Transverse colon (tissue), 4 donors: Measurements from ENCODE around the gene HGFAC. TPM values are rescaled to one million over a fixed set of nuclear protein-coding genes. Genes with fewer than 3 reads are reported as not detected.

ENCODE experiments used
- DNase-seq: peaks from one replicate; pipeline ENCODE4 v3.0.0-alpha.2; 2019
- H3K27ac ChIP-seq, 4 donors: fragments of 200-600 bp; sonication (generic); 2 replicates each; pipeline ENCODE4 v1.5.1; 2016 to 2018; ENCODE audit warnings: inconsistent platforms in 4 of 4
- H3K27me3 ChIP-seq: fragments of 200-600 bp; sonication (generic); 2 replicates; pipeline ENCODE4 v1.5.1; 2017; ENCODE audit warnings: inconsistent platforms
- H3K36me3 ChIP-seq, 4 donors: fragments of 200-600 bp; sonication (generic); 2 replicates each; pipeline ENCODE4 v1.5.1; 2017 to 2019; ENCODE audit warnings: inconsistent platforms in 4 of 4
- H3K4me1 ChIP-seq, 4 donors: fragments of 200-600 bp; sonication (generic); 2 replicates each; pipeline ENCODE4 v1.5.1; 2017 to 2020; ENCODE audit warnings: inconsistent platforms in 4 of 4
- H3K4me3 ChIP-seq, 4 donors: fragments of 200-600 bp; sonication (generic); 1 replicate in 1 of 4; 2 replicates in 3 of 4; pipeline versions ENCODE4 v1.5.1 to v1.6.1; 2017 to 2019; ENCODE audit warnings: inconsistent platforms in 4 of 4
- H3K9me3 ChIP-seq, 2 donors: fragments of 200-600 bp; sonication (generic); 2 replicates each; pipeline ENCODE4 v1.5.1; 2017 to 2019; ENCODE audit warnings: inconsistent platforms in 2 of 2
- CTCF ChIP-seq, 5 experiments: fragments of 200-600 bp in 3 of 5; fragments of 450-650 bp in 2 of 5; sonication (generic) in 3 of 5; IDR thresholded peaks; 1 replicate in 2 of 5; 2 replicates in 3 of 5; pipeline ENCODE4 v1.5.1; 2016 to 2017; ENCODE audit warnings: antibody characterized with exemption in 5 of 5, inconsistent platforms in 3 of 5, mild to moderate bottlenecking in 2 of 5, moderate library complexity in 1 of 5
- EP300 ChIP-seq: sonication (generic); formaldehyde crosslinking; IDR thresholded peaks from one replicate; pipeline ENCODE4 v1.6.1; 2017; ENCODE audit warnings: antibody characterized with exemption, low read depth
- POLR2A ChIP-seq: fragments of 450-650 bp; IDR thresholded peaks from one replicate; pipeline ENCODE4 v1.6.1; 2016; ENCODE audit warnings: antibody characterized with exemption, mild to moderate bottlenecking, moderate library complexity
- POLR2AphosphoS5 ChIP-seq, 3 donors: sonication (generic); formaldehyde crosslinking; IDR thresholded peaks; one replicate each; pipeline ENCODE4 v1.6.1; 2016; ENCODE audit warnings: antibody characterized with exemption in 3 of 3
- WGBS, 2 donors: methylation state at CpG; one replicate each; pipeline ENCODE4 v1.1.5; 2018; ENCODE audit warnings: low coverage in 1 of 2; 5-methylcytosine and 5-hydroxymethylcytosine counted together
- in situ Hi-C, 4 donors: fragments of 200-750 bp; cut with MboI; loops; one replicate each; pipeline versions ENCODE4 v1.15.0 to v1.15.1; 2017; ENCODE audit warnings: low sequenced_read_pairs in 3 of 4, low pct_ligation_motif_present in 1 of 4, low pct_unique_long_range_greater_than_20kb in 1 of 4
- intact Hi-C: fragments of 100-400 bp; cut with DNase I; formaldehyde crosslinking; loops from one replicate; pipeline ENCODE4 v1.15.1; 2023; ENCODE audit warnings: low total_unique reads
- total RNA-seq, 4 donors: library from RNA; depleted of rRNA; stranded (reverse); fragments of >200 nt; gene quantifications; one replicate each; pipeline ENCODE4 v1.1.0, GENCODE V29; 2016

Gene HGFAC
- total RNA-seq, 4 donors from 2014 or later, result not detected

GRCh38 chr4:3429651-3430050 is 12.1 kb upstream of the HGFAC start:
- Histone ChIP-seq H3K9me3 (no peaks in the 10 kb centered on the region), H3K27ac (no peak overlapping the region), H3K4me3 (no peak overlapping the region), H3K36me3 (no peaks in the 10 kb centered on the region), H3K27me3 (no peaks in the 10 kb centered on the region), H3K4me1 (no peaks in the 10 kb centered on the region)
- 90 to 91% methylated on average over 2 to 10 of the region's 12 CpGs for WGBS, 2 donors
- DNase-seq, result no peak
- TF ChIP-seq EP300 (no peak), POLR2A (no peak), POLR2AphosphoS5 (IDR thresholded peaks at IDR 0.05) (no peak), CTCF (IDR thresholded peaks at IDR 0.05) (no peak)
- in situ Hi-C loops (loop anchor here in 1 of 4 donors (10.0 to 25.0 kb wide), 2 partner anchors 85 to 217 kb away; no protein-coding TSS in a partner anchor), intact Hi-C loops (no loop called here)

DNA sequence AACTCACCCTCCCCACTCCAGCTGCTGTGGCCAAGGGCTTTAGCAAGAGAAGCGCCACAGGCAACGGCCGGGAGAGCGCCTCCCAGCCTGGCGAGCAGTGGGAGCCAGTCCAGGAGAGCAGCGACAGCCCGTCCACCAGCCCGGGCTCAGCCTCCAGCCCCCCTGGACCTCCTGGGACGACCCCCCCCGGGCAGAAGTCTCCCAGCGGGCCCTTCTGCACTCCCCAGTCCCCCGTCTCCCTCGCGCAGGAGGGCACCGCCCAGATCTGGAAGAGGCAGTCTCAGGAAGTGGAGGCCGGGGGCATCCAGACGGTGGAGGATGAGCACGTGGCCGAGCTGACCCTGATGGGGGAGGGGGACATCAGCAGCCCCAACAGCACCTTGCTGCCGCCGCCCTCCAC is 11.2 kb upstream of the HGFAC start:
- DNase-seq, result no peak
- Histone ChIP-seq H3K9me3 (no peaks in the 10 kb centered on the region), H3K27ac (no peak overlapping the region), H3K4me1 (no peaks in the 10 kb centered on the region), H3K36me3 (no peaks in the 10 kb centered on the region), H3K27me3 (no peaks in the 10 kb centered on the region), H3K4me3 (no peak overlapping the region)
- TF ChIP-seq POLR2AphosphoS5 (IDR thresholded peaks at IDR 0.05) (no peak), EP300 (no peak), POLR2A (no peak), CTCF (IDR thresholded peaks at IDR 0.05) (no peak)
- intact Hi-C loops (no loop called here), in situ Hi-C loops (loop anchor here in 1 of 4 donors (10.0 to 25.0 kb wide), 2 partner anchors 86 to 218 kb away; no protein-coding TSS in a partner anchor)
- 85% methylated on average over 19 of the region's 21 CpGs; no CpG with 5 or more reads in 1 of the 2 donors for WGBS, 2 donors

DNA sequence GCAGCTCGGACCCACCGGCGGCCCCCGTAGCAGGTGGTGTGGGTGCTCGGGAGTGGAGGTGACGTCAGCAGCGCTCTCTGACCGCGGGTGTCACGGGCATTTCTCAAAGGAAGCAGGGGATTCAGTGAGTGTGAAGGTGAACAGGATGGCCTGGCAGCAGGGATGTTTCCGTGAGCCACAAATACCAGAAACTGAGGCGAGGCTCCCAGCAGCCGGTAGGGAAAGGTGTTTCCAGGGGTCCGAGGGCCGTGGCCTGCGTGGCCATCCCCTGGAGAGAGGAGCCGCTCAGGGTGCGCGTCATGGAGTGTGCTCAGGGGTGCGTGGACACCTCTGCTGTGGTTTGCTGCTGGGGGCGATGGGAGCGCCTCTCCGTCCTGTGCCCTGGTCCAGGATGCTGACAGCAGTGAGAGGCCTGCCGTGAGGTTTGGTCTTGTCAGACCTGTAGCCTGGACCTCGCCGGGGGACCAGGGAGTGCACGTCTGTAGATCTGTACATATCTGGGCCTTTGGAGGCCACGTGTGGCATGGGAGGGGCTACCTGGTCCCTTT is 10.2 kb upstream of the HGFAC start:
- H3K4me1 ChIP-seq, result peaks cover 0 to 2% (median under 1%) of the 10 kb centered on the region in 4 donors
- H3K4me3 ChIP-seq, result no peak overlapping the region
- 87 to 100% methylated on average over 1 to 28 of the region's 28 CpGs for WGBS, 2 donors
- no peak for TF ChIP-seq POLR2A
- no peak for TF ChIP-seq POLR2AphosphoS5 (IDR thresholded peaks at IDR 0.05)
- TF ChIP-seq EP300, result no peak
- no peak for TF ChIP-seq CTCF (IDR thresholded peaks at IDR 0.05)
- no peaks in the 10 kb centered on the region for H3K9me3 ChIP-seq
- in situ Hi-C loops, result loop anchor here in 1 of 4 donors (10.0 to 25.0 kb wide), 2 partner anchors 87 to 219 kb away; no protein-coding TSS in a partner anchor
- DNase-seq, result no peak
- H3K27ac ChIP-seq, result no peak overlapping the region
- no peaks in the 10 kb centered on the region for H3K27me3 ChIP-seq
- no peaks in the 10 kb centered on the region for H3K36me3 ChIP-seq
- intact Hi-C loops, result no loop called here

DNA sequence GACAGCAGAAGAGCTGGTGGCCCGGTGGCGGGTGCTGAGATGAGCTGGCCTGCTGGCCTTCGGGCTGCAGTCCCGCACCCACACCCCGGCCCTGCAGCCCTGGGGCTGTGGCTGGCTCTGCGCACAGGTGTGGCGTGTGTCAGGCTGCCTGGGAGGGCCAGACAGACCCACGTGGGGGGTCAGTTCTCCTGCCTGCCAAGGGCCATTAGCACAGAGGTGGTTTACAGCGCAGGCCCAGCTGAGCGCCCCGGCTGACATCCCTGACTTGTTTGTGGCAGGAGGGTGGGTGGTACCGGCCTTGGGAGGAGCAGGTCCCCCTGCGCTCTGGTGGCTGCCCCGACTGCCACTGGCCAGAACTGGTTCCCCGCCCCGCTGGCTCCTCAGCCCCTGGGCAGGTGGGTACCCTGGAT is 9.4 kb upstream of the HGFAC start:
- Histone ChIP-seq H3K4me1 (peaks cover 0 to 4% (median 1%) of the 10 kb centered on the region in 4 donors), H3K27me3 (no peaks in the 10 kb centered on the region), H3K36me3 (no peaks in the 10 kb centered on the region), H3K27ac (no peak overlapping the region), H3K4me3 (no peak overlapping the region), H3K9me3 (no peaks in the 10 kb centered on the region)
- no peak for TF ChIP-seq CTCF (IDR thresholded peaks at IDR 0.05)
- TF ChIP-seq POLR2AphosphoS5 (IDR thresholded peaks at IDR 0.05), result no peak
- TF ChIP-seq POLR2A, result no peak
- TF ChIP-seq EP300, result no peak
- 83% methylated on average over 15 of the region's 16 CpGs; no CpG with 5 or more reads in 1 of the 2 donors for WGBS, 2 donors
- intact Hi-C loops (no loop called here), in situ Hi-C loops (loop anchor here in 1 of 4 donors (10.0 to 25.0 kb wide), 2 partner anchors 88 to 220 kb away; no protein-coding TSS in a partner anchor)
- DNase-seq, result no peak
